ENCODE results near the gene SMIM33.

GRCh38 chr5:139435676-139436075 lies 35.1 kb upstream of the SMIM33 start:
- TF ChIP-seq CTCF (conservative IDR thresholded peaks at IDR 0.05) = no peak
- no peak for TF ChIP-seq EZH2 (IDR thresholded peaks at IDR 0.05; ENCODE audit: low read depth)
